Myocyte (in vitro differentiated cells): ENCODE results near the gene SPTLC2. TPM values are rescaled to one million over a fixed set of nuclear protein-coding genes. Genes with fewer than 3 reads are reported as not detected.
"Not testable (repeated sequence)": the region's sequence is repeated elsewhere in the genome, so short reads cannot be mapped to it uniquely, and the experiment has no call there.

ENCODE experiments used
- DNase-seq: peaks from one replicate; pipeline ENCODE4 v3.0.0-alpha.2; 2012; ENCODE audit warnings: low read depth
- polyA plus RNA-seq: library from polyadenylated mRNA; unstranded; fragments of >200 nt; gene quantifications from one replicate; pipeline ENCODE4 v1.2.1, GENCODE V29; 2012; ENCODE audit warnings: missing spikeins
- total RNA-seq: library from RNA; depleted of rRNA; stranded (reverse); fragments of >200 nt; gene quantifications from 2 replicates; pipeline ENCODE4 v1.2.3, GENCODE V29; 2014

The SPTLC2 gene, protein sequence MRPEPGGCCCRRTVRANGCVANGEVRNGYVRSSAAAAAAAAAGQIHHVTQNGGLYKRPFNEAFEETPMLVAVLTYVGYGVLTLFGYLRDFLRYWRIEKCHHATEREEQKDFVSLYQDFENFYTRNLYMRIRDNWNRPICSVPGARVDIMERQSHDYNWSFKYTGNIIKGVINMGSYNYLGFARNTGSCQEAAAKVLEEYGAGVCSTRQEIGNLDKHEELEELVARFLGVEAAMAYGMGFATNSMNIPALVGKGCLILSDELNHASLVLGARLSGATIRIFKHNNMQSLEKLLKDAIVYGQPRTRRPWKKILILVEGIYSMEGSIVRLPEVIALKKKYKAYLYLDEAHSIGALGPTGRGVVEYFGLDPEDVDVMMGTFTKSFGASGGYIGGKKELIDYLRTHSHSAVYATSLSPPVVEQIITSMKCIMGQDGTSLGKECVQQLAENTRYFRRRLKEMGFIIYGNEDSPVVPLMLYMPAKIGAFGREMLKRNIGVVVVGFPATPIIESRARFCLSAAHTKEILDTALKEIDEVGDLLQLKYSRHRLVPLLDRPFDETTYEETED
- 10.5 and 11.6 TPM in 2 replicates for total RNA-seq
- polyA plus RNA-seq, result 14.1 TPM

DNA sequence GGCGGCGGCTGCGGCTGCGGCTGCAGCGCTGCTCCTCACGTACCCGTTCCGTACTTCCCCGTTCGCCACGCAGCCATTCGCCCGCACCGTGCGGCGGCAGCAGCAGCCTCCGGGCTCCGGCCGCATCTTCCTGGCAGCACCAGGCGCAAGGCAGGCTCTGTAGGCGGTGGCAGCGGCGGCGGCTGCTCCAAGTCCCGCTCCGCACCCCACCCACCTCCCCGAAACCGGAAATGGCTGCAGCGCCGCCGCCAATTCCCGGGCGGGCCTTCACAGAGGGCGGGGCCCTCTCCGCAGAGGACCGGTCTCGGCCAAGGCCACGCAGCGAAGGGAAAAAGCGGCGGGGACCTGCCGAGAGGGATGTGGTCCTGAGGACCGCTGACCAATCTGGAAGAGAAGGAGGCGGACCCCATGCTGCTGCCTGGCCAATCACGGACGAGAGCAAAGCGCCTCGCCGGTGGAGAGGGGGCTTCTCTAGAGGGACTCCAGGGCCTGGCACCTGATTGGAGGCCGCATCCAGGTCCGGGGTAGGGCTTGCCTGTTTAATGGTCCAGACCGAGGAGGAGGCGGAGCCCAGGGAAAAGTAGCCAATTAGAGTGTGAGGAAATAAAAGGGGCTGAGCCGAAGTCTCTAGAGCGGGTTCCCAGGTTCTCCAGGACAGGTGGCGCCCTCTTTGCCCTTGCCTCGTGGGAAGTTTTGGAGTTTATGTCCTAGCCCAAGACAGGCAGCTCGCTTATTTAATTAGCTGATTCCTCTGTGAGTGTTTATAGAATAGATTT is at the start of gene SPTLC2:
Gene SPTLC2, minus strand, starts transcription at position 184 of the 776 bp plus-strand sequence. Its CDS starts 58 bp downstream, at position 126.
- DNase-seq, result peak; percentile 100

DNA sequence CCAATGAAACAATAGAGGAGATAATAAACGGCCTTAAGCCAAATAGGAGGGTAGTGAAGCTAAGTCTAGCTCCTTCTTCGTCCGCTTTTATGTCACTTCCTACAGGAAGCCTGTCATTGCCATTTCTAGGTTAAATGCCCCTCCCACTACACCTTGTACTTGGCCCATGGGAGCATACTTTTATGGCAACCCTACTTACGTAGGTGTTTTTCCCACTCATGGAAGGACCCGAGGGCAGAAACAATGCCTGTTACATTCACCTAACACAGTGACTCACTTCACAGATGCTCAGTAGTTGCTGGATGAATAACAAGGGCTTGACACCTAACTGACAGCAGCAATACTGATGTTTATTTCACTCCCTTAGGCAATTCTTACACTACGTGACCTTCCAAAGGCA is 46.9 kb upstream of the SPTLC2 start:
- no peak for DNase-seq

DNA sequence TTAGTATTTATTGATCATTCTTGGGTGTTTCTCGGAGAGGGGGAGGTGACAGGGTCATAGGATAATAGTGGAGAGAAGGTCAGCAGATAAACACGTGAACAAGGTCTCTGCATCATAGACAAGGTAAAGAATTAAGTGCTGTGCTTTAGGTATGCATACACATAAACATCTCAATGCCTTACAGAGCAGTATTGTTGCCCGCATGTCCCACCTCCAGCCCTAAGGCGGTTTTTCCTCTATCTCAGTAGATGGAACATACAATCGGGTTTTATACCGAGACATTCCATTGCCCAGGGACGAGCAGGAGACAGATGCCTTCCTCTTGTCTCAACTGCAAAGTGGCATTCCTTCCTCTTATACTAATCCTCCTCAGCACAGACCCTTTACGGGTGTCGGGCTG is 45.1 kb upstream of the SPTLC2 start:
- DNase-seq, result not testable (repeated sequence)

DNA sequence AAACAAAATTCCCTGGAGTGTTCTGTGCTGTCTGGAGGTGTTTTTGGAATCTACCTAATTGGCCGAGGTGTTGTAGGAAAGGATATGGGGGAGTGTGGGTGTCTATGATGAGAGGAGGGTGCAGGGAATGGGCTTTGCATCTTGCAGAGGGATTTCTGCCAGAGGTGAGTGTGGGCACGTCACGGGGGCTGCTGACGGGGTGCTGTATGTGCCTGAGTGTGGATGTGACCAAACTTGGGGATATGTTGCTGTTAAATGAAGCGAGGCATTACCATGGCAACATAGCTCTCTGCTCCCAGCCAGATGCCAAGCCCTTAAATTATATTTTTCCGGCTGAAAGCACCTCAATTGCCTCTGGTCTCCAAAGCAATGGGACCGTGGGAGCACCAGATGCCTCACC is 44.3 kb upstream of the SPTLC2 start:
- no peak for DNase-seq

DNA sequence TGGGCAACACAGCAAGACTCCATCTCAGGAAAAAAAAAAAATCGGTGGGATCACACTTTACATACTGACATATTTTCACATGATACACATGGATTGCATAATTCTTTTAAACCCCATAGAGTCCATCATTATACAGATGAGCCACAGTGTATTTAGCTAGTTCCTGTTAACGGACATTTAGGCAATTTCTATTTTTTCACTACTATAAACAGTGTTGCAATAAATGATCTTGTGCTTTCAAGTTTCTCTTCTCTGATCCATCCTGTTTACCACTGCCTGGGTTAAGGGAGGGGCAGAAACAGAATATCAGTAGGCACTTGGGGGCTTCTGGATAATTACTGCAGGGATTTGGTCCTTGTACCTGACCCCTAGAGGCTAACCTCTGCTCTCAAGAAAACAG is 43.4 kb upstream of the SPTLC2 start:
- DNase-seq, result no peak

DNA sequence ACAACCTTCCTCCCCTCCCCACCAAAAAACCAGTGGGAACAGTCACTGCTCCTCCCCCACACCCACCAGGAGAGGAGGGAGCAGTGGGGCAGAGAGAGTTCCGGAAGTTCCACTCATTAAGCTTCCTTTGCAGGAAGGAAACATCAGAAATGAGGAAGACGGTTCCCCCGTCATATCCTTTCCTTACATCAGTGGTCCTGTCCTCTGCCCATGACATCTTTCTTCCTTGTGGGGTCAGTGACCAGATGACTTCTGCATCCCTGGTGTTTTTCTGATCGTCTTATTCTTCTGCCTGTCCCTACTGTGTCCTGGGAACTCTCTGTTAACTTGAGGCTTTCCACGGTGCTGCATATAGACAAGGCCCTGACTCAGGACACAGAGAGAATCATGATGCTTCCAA is 40.8 kb upstream of the SPTLC2 start:
- DNase-seq, result no peak

DNA sequence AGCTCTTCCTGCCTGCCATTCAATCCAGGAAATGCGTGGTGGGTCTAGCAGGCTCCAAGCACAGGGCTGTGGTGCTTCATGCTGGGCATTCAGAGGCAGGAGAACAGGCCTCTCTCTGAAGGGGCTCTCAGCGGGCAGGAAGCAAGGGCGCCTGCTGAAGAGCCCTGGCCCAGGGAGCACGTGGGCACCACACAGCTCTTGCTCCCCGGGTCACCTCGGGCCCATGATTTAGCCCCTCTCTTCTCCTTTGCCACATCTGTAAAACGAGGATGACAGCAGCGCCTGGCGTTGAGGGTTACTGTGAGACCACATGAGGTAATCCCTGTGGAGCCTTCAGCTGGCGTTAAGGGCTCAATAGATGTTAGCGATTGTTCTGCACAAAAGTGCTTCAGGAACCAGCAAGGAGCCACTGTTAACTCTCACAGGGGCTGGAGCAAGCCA is 37.6 kb upstream of the SPTLC2 start:
- no peak for DNase-seq

DNA sequence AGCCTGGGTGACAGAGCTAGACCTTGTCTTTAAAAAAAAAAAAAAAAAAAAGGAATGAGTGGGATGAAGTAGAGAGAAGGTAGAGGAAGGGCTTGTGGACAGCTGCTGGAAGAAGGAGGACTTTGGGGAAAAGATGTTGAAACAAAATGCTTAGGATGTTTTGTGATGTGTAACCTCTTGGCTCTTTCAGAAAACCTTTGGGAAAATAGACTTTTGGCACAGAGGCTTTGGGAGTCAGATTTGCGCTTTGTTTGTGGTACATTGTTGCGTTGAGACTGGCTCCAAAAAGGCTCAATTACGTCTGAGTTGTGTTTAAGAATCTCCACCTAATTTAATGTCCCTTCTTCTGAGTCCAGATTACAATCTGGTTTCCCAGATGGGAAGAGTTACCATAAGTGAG is 32.9 kb upstream of the SPTLC2 start:
- no peak for DNase-seq

DNA sequence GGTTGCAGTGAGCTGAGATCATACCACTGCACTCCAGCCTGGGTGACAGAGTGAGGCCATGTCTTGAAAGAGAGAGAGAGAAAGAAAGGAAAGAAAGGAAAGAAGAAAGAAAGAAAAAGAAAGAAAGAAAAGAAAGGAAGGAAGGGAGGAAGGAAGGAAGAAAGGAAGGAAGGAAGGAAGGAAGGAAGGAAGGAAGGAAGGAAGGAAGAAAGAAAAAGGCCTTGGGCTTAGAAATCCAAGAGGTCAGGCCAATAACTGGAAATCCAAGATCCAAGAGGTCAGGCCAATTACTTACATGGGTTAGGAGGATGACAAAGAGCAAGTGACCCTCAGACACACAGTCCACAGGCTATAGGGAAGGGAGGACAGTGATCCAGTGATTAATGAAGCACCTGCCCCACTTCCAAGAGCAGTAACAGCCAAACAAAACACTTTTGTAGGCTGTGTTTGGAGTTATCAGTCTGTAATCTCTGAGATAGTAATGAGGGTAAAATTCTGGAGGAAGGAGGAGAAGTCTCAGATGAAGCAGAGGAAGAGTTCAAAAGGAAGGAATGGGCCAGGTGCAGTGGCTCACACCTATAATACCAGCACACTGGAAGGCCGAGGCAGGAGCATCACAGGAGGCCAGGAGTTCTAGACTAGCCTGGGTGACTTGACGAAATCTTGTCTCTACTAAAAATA is 32.2 kb upstream of the SPTLC2 start:
- DNase-seq, result no peak

DNA sequence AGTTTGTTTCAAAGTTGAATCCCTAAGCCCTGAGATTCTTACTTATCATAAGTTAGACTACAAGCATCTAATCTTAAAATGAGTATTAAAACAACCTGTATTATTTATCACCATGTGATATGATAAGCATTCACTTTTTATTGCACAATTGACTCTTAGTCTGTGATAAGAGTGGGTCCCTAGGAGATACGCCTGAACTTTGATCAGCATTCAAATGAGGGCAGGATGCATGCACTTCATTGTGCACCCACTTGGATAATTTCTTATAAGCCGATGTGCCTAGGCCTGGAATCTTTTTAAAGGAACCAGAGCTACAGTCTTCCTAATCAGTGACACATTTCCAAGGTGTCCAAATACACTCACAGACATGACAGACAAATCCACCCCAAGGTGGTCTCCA is 31.4 kb upstream of the SPTLC2 start:
- DNase-seq, result no peak

DNA sequence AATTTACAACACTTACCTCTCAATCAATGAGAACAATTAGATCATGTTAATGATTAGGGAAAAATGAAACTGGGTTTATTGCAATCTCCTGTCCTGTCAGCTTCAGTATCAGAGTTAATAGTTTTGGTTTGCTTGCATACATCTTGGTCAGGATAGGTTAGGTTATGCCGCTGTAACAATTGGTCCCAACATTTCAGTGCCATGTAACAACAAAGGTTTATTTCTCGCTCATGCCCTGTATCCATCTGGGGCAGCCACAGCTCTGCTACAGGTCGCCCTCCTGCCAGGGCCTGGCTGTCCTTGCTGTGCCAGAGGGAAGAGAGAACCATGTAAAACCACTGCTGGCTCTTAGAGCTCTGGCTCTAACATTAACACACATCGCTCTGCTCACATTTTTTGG is 30.5 kb upstream of the SPTLC2 start:
- no peak for DNase-seq

DNA sequence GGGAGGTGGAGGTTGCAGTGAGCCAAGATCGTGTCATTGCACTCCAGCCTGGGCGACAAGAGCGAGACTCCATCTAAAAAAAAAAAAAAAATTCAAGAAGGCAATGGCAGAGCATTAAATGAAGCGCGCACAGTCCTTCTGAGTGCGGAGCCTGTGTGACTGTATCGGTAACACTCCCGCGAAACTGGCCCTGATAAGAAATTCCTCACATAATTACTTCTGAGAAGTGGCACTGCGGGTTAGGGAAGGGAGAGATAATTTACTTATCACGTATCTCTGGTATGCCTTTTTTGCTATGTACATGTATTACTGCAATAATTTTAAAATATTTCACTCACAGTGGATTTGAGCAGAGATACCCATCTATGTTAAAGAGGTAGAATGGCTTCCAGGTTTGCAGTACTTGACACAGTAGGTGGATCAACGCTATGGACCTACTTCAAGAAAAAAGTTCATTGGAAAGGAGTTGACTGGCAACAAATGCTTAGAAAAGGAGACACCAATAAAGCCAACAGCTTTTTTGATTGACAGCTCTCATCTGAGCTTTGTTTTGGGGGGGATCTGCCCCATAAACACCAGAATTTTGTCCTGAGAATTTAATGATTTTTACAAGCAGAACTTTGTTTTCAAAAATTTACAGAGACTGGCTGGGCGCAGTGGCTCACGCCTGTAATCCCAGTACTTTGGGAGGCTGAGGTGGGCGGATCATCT is 29.2 kb upstream of the SPTLC2 start:
- DNase-seq, result no peak

DNA sequence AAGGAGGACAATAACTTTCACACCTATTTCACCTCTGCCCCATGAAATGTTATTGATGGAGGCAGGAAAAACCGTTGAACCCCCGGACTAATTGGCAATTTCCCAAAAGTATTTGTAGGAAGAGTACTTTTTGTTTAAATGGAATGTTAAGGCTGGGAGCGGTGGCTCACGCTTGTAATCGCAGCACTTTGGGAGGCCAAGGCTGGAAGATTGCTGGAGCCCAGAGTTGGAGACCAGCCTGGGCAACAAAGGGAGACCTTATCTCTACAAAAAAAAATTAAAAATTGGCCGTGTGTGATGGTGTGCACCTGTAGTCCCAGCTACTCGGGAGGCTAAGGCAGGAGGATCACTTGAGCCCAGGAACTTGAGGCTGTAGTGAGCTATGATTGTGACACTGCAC is 26.0 kb upstream of the SPTLC2 start:
- DNase-seq, result no peak

DNA sequence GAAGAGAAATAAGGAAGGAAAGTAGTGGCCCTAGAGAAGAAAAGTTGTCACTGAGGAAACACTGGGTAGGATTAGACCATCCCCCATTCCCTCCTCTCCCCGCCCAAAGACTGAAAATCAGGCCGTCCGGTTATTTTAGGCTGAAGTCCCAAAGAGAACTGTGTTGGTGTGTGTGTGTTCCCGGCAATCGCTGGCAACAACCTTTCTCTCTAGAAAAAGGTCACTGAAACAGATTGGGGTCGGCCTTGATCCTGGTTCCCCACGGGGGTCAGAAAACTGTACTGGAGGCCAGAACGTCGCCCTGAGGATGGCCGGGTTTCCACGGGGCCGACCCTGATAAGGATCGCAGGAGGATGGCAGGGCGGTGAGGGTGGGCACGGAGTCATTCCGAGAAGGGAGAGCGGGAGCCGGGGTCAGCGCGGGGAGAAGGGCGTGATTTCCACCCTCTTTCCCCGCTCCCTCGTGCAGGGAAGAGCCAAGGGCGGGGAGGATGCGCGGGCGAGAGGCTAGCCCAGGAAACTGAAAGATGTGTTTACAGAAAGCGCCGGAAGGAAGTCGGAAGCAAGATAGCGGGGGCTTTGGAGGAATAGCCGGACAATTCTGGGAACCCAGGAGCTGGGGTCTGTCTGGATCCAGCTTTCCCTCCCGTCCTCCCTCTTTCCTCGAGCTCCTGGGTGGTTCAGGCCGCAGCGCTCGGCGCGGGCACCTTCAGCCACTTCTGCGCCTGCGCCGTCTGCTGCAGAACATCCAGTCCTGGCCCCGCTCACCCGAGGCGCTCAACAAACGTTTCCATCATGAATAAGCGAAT is 25.3 kb upstream of the SPTLC2 start:
- DNase-seq, result peak; percentile 54

DNA sequence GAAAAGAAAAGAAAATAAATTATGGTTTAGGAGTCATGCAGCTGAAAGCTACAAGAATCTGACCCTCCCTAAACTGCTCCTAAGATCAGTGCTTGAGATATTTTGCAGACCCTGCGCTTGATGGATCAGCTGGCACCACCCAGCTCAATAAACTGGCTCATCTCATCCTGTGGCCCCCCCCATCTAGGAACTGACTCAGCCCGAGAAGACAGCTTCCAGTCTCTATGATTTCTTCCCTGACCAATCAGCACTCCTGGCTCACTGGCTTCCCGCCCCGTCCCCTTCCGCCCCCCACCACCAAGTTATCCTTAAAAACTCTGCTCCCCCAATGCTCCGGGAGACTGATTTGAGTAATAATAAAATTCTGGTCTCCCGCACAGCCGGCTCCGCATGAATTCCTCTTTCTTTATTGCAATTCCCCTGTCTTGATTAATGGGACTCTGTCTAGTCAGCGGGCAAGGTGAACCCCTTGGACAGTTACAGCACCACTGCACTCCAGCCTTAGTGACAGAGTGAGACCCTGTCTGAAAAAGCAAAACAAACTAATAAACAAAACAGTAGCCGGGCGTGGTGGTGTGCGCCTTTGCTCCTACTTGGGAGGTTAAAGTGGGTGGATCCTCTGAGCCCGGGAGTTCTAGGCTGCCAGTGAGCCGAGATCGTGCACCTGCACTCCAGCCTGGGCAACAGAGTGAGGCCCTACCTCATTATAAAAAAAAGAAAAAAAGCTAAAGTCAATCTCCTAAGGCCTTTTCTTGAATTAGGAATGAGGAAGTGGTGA is 24.5 kb upstream of the SPTLC2 start:
- no peak for DNase-seq

DNA sequence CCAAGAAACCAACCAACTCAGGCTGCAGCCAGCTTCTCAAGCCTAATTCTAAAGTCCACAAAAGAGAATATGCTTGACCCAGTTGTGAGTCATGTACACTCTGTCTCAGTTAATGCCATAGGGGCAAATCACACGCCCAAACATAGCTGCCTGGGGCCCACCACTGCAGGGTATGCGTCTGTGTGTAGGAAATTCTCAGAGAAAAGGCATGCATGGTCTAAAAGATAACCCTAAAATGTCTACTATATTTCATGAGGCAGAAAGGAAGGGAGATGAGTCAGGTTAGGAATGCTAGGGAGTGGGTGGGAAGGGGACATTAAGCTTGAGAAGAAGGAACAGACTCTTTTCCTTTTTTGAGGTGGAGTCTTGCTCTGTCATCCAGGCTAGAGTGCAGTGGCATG is 22.3 kb upstream of the SPTLC2 start:
- peak; percentile 15 for DNase-seq

DNA sequence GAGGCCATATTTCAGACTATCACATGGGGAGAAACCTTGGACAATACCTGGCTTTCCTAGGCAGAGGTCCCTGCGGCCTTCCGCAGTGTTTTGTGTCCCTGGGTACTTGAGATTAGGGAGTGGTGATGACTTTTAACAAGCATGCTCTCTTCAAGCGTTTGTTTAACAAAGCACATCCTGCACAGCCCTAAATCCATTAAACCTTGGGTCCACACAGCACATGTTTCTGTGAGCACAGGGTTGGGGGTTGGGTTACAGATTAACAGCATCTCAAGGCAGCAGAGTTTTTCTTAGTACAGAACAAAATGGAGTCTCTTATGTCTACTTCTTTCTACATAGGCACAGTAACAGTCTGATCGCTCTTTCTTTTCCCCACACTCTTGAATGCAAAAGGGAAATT is 19.4 kb upstream of the SPTLC2 start:
- not testable (repeated sequence) for DNase-seq

DNA sequence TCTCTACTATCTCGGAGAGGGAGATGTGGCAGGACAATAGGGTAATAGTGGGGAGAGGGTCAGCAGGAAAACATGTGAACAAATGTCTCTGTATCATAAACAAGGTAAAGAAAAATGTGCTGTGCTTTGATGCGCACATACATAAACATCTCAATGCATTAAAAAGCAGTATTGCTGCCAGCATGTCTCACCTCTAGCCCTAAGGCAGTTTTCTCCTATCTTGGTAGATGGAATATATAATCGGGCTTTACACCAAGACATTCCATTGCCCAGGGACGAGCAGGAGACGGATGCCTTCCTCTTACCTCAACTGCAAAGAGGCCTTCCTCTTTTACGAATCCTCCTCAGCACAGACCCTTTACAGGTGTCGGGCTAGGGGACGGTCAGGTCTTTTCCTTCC is 19.0 kb upstream of the SPTLC2 start:
- not testable (repeated sequence) for DNase-seq

DNA sequence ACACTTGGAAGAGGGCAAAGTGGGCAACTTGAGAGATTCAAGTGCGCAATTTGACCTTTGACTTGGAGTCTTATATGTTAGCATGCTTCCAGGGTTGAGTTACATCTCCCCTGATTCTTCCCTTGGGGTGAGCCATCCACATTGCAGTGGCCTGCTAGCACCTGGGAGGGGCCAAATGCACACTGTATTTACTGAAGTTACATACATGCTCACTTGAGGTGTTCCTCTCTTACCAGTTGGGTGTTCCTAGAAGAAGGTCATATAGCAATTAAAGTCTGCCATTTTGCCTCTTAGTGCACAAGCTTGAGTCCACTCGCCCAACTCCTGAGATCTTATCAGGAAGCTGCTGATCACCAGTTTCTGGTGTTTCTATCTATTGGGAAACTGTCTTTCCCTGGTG is 13.7 kb upstream of the SPTLC2 start:
- DNase-seq, result no peak
